B cell (primary cell): ENCODE data around the gene ZMYND8.

Experiments used
- EZH2 ChIP-seq: IDR thresholded peaks from 2 replicates; pipeline ENCODE4 v1.6.1; 2012; ENCODE audit warnings: borderline replicate concordance, low read depth, mild to moderate bottlenecking, moderate library complexity, low read length; ENCODE audit not compliant: insufficient read depth, poor library complexity, severe bottlenecking
- TF ChIP-seq, protein P1 (sequence below): fragments of 200-600 bp; IDR thresholded peaks from one replicate; pipeline ENCODE4 v1.8.0; 2022; ENCODE audit warnings: antibody characterized with exemption, mild to moderate bottlenecking

DNA sequence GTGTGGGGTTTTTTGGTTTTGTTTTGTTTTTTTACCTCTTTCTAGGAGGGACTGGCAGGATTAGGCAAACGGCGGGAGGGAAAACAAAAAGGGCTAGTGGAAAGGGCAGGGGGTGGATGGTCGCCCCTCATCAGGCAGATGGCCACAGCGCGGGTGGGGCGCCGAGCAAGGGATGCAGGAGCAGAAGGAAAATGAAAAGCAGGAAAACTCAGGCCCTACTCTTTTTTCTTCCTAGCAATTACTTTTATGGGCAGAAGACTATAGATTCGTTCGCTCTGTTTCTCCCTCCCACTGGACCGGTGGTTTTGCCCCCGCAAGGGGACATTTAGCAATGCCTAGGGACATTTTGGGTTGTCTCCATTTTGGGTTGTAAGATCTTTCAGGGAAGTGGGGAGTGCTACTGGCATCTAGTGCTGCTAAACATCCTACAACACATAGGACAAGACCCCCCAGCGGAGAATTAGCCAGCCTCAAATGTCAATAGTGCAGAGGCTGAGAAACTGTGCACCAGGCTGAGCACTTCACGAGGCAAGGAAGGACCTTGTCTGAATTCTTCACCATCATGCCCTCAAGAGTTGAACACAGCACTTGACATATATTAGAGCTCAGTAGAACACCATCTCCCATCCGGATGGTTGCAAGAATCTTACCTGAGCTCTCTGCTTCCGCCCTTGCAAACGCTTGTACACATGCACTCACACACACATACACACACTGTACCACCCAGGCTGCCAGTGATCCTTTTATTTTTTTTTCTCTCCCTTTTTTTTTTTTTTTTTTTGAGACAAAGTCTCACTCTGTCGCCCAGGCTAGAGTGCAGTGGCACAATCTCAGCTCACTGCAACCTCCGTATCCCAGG lies 4.8 kb upstream of the ZMYND8 start:
- TF ChIP-seq, protein P1, sequence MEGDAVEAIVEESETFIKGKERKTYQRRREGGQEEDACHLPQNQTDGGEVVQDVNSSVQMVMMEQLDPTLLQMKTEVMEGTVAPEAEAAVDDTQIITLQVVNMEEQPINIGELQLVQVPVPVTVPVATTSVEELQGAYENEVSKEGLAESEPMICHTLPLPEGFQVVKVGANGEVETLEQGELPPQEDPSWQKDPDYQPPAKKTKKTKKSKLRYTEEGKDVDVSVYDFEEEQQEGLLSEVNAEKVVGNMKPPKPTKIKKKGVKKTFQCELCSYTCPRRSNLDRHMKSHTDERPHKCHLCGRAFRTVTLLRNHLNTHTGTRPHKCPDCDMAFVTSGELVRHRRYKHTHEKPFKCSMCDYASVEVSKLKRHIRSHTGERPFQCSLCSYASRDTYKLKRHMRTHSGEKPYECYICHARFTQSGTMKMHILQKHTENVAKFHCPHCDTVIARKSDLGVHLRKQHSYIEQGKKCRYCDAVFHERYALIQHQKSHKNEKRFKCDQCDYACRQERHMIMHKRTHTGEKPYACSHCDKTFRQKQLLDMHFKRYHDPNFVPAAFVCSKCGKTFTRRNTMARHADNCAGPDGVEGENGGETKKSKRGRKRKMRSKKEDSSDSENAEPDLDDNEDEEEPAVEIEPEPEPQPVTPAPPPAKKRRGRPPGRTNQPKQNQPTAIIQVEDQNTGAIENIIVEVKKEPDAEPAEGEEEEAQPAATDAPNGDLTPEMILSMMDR = no peak
- no peak for TF ChIP-seq EZH2
